Adrenal gland (tissue), 5 donors: ENCODE data around the gene PDGFC.

Experiments
- CTCF ChIP-seq, 6 experiments: fragments of 450-650 bp in 4 of 6; fragments of 200-600 bp in 2 of 6; sonication (generic) in 1 of 6; IDR thresholded peaks; 1 replicate in 5 of 6; 2 replicates in 1 of 6; pipeline versions ENCODE4 v1.5.1 to v1.8.0; 2016 to 2021; ENCODE audit warnings: antibody characterized with exemption in 6 of 6, mild to moderate bottlenecking in 2 of 6, moderate library complexity in 1 of 6
- POLR2A ChIP-seq, 2 donors: fragments of 450-650 bp; IDR thresholded peaks; one replicate each; pipeline ENCODE4 v1.6.1; 2017; ENCODE audit warnings: antibody characterized with exemption in 2 of 2, mild to moderate bottlenecking in 2 of 2, moderate library complexity in 1 of 2
- donor health status: DM: no; HTN: no; CAD: no.

- TF ChIP-seq CTCF (IDR thresholded peaks at IDR 0.05) (no peak), POLR2A (IDR thresholded peaks at IDR 0.05) (no peak)
These were observed 49.3 kb upstream of the PDGFC start for GRCh38 chr4:157020882-157021281.
